KOPT-K1 (cell line): Measurements from ENCODE around the gene THBS2.

ENCODE experiments used
- H3K27ac ChIP-seq: fragments of 200-600 bp; sonication (generic); 2 replicates; pipeline ENCODE4 v1.5.1; 2016; ENCODE audit warnings: antibody characterized with exemption, mild to moderate bottlenecking, low read depth, low read length; ENCODE audit not compliant: poor library complexity, severe bottlenecking
- H3K36me3 ChIP-seq: fragments of 200-600 bp; sonication (generic); 2 replicates; pipeline ENCODE4 v1.5.1; 2017; ENCODE audit warnings: antibody characterized with exemption, mild to moderate bottlenecking, low read length, moderate library complexity; ENCODE audit not compliant: insufficient read depth
- H3K9me3 ChIP-seq: fragments of 200-600 bp; sonication (generic); 2 replicates; pipeline ENCODE4 v1.5.1; 2017; ENCODE audit warnings: antibody characterized with exemption, low read length, mild to moderate bottlenecking; ENCODE audit not compliant: insufficient read depth, poor library complexity, severe bottlenecking

Gene THBS2

DNA sequence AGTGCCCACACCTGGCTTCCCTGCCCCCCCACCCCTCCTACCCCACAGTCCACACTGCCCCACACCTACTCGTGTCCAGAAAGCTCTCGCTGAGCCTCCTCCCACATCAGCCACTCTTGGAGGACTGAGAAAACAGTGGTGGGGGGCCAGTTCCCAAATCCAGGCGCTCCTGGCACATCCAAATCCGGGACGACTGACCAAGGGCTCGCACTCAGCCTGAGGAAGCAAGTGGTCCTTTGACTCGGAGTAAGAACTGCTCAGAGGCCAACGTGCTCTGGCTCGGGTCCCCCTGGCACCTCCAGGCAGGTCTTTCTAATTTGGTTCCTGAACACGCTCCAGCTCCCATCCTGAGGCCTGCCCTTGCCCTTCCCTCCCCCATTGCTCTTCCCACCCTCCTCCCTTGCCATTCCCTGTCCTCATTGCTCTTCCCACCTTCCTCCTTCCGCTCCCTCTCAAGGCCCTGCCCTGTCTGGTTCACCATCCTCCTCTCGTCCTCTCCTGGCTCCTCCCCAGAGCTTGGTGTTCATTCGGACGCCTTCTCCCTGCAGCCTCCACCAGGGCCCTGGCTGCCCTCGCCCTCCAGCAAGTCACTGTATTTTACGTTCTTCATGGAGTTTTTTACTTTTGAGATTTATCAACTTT lies 83.6 kb downstream of the THBS2 start:
- no peaks in the 10 kb centered on the region for H3K36me3 ChIP-seq
- no peak overlapping the region for H3K27ac ChIP-seq
- H3K9me3 ChIP-seq = no peaks in the 10 kb centered on the region

GRCh38 chr6:169169375-169169774 lies 84.3 kb downstream of the THBS2 start:
- Histone ChIP-seq H3K36me3 (no peaks in the 10 kb centered on the region), H3K9me3 (no peaks in the 10 kb centered on the region), H3K27ac (no peak overlapping the region)

- no peak overlapping the region for H3K27ac ChIP-seq
- no peaks in the 10 kb centered on the region for H3K9me3 ChIP-seq
- H3K36me3 ChIP-seq = no peaks in the 10 kb centered on the region
Observed at GRCh38 chr6:169168706-169169105, 84.9 kb downstream of the THBS2 start.

- H3K36me3 ChIP-seq = no peaks in the 10 kb centered on the region
- no peak overlapping the region for H3K27ac ChIP-seq
- no peaks in the 10 kb centered on the region for H3K9me3 ChIP-seq
Observed at GRCh38 chr6:169168302-169168630, 85.4 kb downstream of the THBS2 start.

GRCh38 chr6:169167581-169168301 lies 85.9 kb downstream of the THBS2 start:
- Histone ChIP-seq H3K27ac (no peak overlapping the region), H3K36me3 (no peaks in the 10 kb centered on the region)

DNA sequence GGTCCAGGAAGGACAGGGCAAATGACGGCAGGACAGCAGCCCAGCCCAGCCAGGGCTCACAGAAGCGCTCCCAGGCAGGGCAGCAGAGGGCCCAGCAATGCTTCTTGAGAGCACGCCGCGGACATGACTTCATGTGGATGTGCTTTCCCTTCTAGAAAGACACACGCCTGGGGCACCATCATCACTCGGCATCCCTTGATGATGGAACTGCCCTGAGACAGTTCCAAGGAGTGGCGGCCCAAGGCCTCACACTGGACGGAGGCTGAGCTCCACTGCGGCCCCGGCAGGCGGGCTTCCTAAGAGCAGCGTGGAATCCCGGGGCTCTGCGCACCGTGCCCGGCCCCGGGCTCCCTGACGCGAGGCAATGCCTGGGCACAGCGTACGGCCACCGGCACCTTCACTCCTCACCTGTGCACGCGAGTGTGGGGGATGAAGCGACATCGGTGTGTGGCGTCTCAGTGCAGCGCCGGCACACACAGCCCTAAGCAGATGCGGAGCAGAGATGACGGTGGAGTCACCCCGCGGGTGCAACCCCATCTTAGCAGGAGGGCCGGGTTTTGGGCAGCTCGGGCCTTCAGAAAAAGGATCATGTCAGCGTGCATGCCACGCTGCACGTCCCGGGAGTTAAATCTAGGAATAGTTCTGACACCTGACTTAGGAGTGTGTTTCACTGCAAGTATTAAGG lies 86.6 kb downstream of the THBS2 start:
- H3K9me3 ChIP-seq = no peaks in the 10 kb centered on the region
- H3K36me3 ChIP-seq = no peaks in the 10 kb centered on the region
- H3K27ac ChIP-seq = no peak overlapping the region

More at GRCh38 chr6:169167581-169168301, 85.9 kb downstream of the THBS2 start:
- no peaks in the 10 kb centered on the region for H3K9me3 ChIP-seq
